ENCODE measurements around the gene GP2. TPM values are rescaled to one million over a fixed set of nuclear protein-coding genes. Genes with fewer than 3 reads are reported as not detected.

GP2 gene
- total and polyA plus RNA-seq, 2 of the 4 experiments (the other 2 are of a cell fraction): not detected

DNA sequence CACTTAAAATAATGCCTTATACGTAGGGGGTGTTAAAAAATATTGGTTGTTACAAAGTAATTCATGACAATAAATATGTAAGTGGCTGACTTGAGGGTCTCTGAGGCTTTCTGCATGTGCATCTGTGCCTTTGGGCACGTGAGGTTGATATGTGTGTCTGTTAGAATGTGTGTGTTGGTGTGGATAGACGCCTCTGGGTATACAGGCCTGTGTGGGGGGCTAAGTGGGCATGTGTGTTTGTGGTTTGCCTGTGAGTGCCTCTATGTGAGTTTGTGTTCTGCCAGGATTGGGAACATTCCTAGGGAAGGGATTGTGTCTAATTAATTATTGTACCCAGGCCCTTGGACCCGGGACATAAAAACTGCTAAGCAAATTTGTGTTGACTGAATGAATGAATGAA, 19.0 kb downstream of the GP2 start:
- Histone ChIP-seq H4K5ac (ENCODE audit: low read depth, low read length) (no peak overlapping the region), H3K36me3 (ENCODE audit: control insufficient read depth, insufficient read depth, low read length) (no peaks in the 10 kb centered on the region), H4K8ac (ENCODE audit: low read depth in 2 of 2, low read length in 2 of 2) (no peak overlapping the region), H3K56ac (ENCODE audit: extremely low read depth, insufficient read depth, low read length) (no peak overlapping the region), H2AFZ (replicated peaks; ENCODE audit: low read length, poor library complexity) (no peak overlapping the region), H2BK15ac (ENCODE audit: low read depth, low read length) (no peak overlapping the region), H3K27ac (ENCODE audit: insufficient read depth, low read length) (no peak overlapping the region), H3K9me3 (ENCODE audit: control insufficient read depth, insufficient read depth, low read length) (no peaks in the 10 kb centered on the region; the same call in 1 of the 2 replicates), H2AK5ac (ENCODE audit: low read depth, low read length) (no peak overlapping the region), H3K4me1 (ENCODE audit: control insufficient read depth, insufficient read depth, low read length) (no peaks in the 10 kb centered on the region), H3K9ac (ENCODE audit: low read depth, low read length) (no peak overlapping the region), H3K18ac (ENCODE audit: low read depth, low read length) (no peak overlapping the region), H3K79me1 (ENCODE audit: low read depth in 1 of 2, low read length in 2 of 2) (no peaks in the 10 kb centered on the region), H3K4me2 (ENCODE audit: low read depth, low read length) (no peak overlapping the region), H4K20me1 (ENCODE audit: insufficient read depth, low read length) (no peaks in the 10 kb centered on the region), H2BK20ac (ENCODE audit: low read depth, low read length) (no peak overlapping the region), H2BK5ac (ENCODE audit: low read depth, low read length, poor library complexity, severe bottlenecking) (no peak overlapping the region), H3K4me3 (ENCODE audit: insufficient read depth, low read depth, low read length) (no peak overlapping the region), H2BK120ac (ENCODE audit: low read depth, low read length) (no peak overlapping the region), H3K9me1 (ENCODE audit: insufficient read depth, low read length) (no peaks in the 10 kb centered on the region), H3K14ac (replicated peaks; ENCODE audit: low read depth, low read length) (no peak overlapping the region), H3K23ac (ENCODE audit: low read depth, low read length) (no peak overlapping the region), H3K27me3 (ENCODE audit: control insufficient read depth, insufficient read depth, low read length) (no peaks in the 10 kb centered on the region), H3K4ac (ENCODE audit: low read depth, low read length) (no peak overlapping the region), H2AK9ac (replicated peaks; ENCODE audit: low read depth, low read length, poor library complexity) (no peak overlapping the region), H4K91ac (ENCODE audit: insufficient read depth, low read depth, low read length) (no peak overlapping the region)
- dilution Hi-C loops (cut with HindIII; ENCODE audit: low sequenced_read_pairs, unreplicated experiment): no loop called here
- ChIA-PET CTCF (interaction anchor here (1.1 kb wide), 1 partner anchor 8 kb away, joined by 4 read pairs; no protein-coding TSS in a partner anchor), POLR2A (ENCODE audit: unreplicated experiment) (no interaction called here)
- no peak for DNase-seq
- no peak for TF ChIP-seq RCOR1 (IDR thresholded peaks at IDR 0.05; ENCODE audit: insufficient replicate concordance, low read length)
- no peak for TF ChIP-seq MAZ (IDR thresholded peaks at IDR 0.05; ENCODE audit: borderline replicate concordance, low read depth, low read length)
- no peak for TF ChIP-seq CEBPB (IDR thresholded peaks at IDR 0.05; ENCODE audit: low read depth, low read length)
- TF ChIP-seq RFX5 (IDR thresholded peaks at IDR 0.05; ENCODE audit: low read depth, low read length): no peak
- no CpG with 5 or more reads among the region's 4 CpGs for WGBS, 2 experiments (ENCODE audit: extremely low coverage in 2 of 2, insufficient read length in 1 of 2)
- in situ Hi-C loops (cut with MboI; ENCODE audit: low sequenced_read_pairs): loop anchor here (10.0 kb wide), 1 partner anchor 403 kb away; no protein-coding TSS in a partner anchor
- intact Hi-C loops (cut with micrococcal nuclease): no loop called here
- ATAC-seq (ENCODE audit: low read depth): no peak
- BruUV-seq (replicated peaks): no TSS peak
